Inflammatory macrophage (primary cell): Measurements from ENCODE around the gene LDLRAD4.

Source experiments
- DNase-seq, 2 donors: peaks; one replicate each; pipeline ENCODE4 v3.0.0-alpha.2; 2020 to 2022

The LDLRAD4 gene

DNA sequence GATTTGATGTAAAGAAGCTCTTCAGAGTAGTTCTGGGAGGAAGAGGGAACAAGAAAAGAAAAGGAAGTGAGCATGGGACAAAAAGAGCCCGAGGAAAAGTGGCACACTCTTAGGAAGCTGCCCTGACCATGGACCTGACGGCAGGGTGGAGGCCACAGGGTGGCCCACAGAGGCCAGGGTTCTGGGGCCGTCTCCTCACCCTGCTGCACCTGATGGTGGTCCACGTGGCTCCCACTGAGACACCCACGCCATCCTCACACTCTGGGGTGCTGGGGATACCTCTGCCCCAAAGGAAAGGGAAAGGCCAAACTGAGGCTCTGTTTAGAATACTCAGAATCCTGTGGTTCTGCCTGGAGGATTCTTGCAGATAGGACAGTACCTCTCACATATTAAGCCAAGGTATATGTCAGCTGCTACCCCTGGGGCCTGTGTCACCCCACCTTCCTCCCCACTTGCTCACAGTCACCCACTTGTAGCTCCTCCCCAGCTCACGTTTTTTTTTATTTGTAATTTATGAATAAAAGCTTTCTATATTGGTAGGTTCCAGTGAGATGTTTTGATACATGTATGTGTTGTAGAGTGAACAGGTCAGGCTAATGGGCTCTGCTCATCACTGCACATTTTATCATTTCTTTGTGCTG lies 171.1 kb downstream of the LDLRAD4 start:
- DNase-seq = no peak

DNA sequence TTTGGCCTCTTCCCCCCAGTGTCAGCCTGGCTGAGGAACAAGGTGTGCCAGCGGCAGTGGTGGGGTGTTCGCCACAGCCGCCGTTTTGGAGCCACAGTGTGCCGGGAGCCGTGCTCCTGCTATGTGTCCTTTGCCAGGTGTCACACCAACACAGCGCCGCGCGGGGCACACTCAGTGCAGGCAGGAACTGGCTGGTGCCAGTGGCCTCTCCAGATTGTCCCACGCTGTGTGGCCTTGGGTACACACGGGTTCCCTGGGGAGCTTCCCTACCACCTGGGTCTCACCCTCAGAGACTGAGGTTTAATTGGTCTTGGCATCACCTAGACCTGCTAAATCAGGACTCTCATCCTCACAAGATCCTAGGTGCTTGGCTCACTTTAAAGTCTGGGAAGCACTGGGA lies 171.6 kb downstream of the LDLRAD4 start:
- DNase-seq = no peak

DNA sequence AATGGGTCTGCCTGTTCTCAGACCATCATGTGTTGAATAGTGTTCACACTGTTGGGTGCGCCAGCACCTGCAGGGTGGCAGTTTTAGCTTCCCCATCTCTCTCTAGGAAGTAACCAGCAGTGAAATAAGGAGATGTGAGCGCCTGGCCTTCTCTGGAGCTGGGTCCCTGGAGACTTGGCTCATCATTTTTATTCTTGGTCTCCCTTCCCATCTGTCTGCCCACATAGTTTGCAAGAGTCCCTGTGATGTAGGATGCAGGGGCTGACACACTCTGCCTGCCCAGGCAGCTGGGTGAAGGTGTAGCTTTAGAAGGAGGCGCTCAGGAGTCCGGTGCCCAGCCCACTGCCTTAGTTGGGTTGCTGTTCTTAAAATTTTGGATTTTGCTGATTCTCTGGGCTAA lies 172.2 kb downstream of the LDLRAD4 start:
- DNase-seq = no peak

DNA sequence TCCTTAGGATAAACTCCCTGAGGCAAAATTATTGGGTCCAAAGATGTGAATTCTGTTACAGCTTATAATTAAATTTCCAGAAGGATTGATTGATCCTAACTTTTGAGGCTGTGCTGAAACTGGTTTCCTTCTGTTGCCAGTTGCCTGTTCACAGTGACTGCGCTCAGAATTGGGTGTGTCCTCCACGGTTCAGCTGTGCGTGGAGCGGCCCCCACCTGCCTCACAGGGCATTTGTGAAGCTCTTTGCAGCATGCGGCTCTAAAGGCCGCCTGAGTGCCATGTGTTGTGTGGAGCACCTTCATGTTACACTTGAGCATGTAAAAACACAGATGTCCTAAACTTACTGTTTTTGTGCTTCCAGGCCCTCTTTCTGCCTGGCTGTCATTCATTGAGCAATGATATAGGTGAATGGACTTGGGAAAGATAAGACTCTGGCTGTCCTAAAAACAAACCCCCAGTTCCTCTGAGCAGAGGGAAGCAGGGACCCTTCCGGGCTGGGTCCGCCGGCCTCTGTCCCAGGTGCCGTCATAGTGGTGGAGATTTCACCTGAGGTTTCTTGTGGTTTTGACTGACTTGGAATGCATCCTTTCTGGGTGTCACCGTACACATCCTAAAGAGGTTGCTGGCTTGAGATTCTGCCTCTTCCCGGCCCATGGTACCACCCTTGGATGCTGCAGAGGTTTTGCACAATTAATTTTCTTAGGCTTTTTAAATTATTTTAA lies 173.6 kb downstream of the LDLRAD4 start:
- no peak for DNase-seq

DNA sequence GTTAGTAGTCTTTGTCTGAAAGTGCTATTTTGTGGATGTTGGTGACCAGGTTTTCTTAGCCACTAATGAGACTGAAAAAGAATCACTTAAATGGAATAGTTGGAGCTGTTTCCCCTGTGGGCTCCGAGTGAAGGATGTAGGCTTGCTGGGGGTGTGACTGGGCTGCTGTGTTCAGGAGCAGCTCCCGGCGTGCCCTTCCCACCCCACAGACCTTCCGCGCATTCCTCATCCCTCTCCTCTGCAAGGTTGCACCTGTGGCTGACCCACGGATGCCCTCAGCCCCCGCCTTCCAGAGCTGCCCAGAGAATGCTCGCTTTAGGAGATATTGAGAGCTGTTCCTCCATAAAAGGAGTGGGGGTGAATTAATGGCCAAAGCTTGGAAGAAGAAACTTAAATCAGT lies 174.3 kb downstream of the LDLRAD4 start:
- no peak for DNase-seq

DNA sequence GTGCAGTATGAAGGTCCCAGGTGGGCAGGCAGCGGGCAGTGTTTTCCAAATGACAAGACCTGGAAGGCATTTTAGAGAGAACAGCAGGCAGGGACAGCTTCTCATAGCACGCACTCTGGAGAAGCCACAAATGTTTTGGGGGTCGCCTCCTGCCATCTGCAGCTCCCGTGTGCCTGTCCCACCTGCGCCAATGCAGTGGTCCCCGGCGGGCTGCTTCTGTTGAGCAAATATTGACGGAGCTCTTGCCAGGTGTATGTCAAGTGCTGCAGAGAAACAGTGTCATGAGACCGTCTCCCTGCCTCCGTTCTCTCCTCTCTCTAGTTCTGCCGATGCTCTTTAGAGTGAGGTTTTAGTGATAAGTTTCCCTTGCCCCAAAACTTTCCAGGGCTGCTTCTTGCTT lies 174.8 kb downstream of the LDLRAD4 start:
- no peak for DNase-seq

DNA sequence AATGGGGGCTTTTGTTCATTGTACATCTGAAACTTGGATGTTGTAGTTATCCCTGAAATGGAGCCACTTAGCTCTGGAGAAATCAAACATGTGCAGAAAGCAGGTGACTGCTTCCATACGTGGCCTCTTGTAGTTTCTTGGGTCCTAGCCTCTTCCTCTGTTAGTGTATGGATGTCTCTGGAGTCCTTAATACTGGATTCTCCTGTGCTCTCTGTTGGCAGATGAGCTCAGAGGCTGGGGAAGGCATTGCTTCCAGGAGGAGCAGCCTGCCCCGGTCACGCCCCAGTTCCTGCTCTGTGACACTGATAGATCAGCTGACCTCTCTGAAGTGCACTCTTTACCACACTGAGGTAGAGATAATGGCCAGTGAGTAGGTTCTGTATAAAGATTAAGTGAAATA lies 176.2 kb downstream of the LDLRAD4 start:
- DNase-seq = peak in 1 of 2 donors; percentile 20

DNA sequence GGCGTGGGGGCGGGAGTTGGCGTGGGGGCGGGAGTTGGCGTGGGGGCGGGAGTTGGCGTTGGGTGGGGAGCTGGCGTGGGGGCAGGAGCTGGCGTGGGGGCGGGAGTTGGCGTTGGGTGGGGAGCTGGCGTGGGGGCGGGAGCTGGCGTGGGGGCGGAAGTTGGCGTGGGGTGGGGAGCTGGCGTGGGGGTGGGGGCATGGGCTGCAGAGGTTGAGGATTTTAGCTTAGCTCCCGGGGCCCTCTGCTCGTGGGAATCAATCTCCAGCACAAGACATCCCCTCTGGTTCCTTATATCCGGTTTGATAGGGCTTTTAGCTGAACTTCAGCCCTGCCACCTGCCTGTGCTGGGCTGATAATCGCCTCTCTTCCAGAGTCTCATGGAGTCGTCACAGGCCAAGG lies 177.0 kb downstream of the LDLRAD4 start:
- DNase-seq = no peak

DNA sequence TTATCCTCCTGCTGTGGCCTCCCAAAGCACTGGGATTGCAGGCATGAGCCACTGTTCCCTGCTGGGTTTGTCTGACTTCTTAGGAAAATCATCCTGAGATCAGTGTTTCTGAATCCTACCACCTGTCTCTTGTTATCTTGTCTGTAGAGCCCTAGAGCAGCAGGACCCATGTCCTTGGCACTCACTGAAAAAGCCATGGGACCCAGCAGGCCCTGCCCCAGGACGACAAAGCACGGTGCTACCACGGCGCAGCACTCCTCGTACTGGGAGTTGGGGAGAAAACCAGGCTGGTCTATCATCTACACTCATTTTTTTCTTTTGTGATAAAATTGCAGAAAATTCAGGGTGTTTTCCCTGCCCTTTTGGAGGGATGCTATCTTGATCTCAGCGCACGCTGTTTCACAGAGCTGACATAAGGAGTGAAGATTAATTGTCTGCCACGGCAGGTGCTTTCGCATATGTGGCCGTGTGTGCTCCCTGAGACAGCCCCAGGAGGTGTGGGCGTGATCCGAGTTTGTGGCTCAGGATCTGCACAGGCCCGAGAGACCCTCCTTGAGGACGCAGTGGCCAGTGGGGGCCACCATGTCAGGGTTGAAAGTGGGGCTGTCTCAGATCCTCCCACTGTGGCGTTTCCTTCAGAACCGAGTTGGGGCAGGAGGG lies 179.1 kb downstream of the LDLRAD4 start:
- no peak for DNase-seq

DNA sequence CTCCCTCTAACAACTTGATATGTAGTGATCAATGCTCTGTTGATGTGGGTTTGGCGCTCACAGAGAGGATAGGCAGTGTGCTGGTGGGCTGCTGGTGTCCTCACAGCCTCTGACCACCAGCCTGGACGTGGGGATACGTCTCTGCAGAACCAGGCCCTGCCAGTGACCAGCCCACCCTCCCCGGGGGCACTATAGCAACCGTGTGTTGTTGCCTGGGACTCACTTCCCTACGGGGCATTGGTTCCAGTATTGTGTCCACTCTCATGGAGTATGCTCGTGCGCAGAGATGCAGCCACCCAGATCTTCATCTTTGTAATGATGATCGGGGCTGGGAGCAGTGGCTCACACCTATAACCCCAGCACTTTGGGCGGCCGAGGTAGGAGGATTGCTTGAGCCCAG lies 180.1 kb downstream of the LDLRAD4 start:
- no peak for DNase-seq

DNA sequence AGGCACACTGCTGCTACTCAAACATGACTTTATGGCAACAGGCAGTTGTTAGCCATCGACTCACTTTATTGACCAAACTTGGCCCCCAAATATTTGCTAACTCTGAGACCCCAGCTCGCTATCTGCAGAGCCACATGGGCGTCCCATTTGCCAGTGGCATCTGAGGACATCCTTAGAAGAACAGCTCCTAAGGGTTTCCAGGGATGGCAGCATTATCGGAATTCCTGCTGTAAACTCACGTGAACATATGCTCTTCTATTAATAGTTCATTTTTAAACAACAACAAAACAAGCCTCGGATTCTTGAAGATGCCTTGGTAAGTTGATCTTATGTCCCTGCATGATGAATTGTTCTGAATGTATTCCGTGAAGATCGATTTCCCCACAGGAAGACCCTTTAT lies 181.0 kb downstream of the LDLRAD4 start:
- no peak for DNase-seq

DNA sequence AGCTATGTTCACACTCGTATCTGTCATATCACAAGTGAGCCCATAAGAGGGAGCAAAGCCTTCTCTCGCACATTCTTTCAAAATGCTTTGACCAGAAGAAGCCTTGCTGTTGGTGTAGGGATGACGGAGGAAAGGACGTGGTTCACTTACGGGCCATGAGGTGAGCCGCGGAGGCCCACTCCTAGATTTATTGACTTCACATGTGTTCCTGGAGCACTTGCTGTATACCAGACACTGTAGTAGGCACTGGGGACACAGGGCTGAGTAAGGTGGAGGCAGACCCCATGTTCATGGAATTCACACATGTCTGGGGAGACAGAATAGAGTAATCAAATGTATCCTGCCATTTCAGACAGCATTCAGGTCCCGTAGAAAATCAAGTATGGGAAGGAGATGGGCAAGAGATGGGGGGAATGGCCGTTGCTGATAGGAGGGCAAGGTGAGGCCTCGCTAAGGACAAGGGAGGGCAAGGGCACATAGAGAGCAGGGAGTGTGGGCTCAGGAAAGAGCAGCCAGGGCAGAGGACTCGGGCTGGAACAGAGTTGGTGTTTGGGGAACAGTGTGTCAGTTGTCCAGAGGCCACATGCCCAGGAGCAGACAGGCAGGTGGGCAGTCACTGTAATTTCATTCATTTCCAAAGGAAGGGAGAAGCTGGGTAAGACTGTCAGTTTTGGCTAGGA lies 182.2 kb downstream of the LDLRAD4 start:
- DNase-seq = no peak

DNA sequence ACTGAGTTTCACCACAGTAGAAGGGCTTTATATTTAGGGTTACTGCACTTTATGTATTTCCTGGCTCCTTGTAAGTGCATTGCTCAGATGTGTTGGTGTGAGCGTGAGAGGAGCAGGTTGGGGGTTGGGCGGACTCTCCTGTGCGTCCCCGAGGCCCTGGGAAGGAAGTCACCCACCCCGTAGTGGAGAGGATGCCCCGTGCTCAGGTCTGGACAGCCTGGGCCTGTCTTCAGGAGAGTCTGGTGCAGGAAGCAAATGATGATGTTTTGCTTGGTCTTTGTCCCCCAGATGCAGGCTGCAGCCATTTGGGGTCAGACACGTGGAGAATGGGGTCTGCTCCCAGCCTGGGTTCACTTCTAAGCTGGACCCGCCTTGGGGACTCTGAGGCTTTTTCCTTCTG lies 182.8 kb downstream of the LDLRAD4 start:
- no peak for DNase-seq

DNA sequence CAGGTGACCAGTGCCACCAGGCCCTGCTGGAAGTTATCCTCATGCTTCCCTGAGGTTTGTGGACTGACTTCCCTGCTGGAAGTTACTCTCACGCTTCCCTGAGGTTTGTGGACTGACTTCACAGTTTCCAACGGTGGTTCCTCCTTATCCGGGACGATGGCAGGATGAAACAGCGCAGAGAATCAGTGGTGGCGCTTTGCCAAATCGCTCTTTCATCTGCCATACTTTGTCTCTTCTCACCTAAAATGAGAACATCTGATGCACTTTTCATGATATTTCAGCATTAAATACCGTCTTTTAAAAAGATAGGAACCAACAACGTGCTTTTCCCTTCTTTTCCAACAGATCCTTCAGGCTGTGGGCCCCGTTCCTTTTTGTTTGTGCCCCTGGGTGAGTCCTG lies 183.3 kb downstream of the LDLRAD4 start:
- no peak for DNase-seq

DNA sequence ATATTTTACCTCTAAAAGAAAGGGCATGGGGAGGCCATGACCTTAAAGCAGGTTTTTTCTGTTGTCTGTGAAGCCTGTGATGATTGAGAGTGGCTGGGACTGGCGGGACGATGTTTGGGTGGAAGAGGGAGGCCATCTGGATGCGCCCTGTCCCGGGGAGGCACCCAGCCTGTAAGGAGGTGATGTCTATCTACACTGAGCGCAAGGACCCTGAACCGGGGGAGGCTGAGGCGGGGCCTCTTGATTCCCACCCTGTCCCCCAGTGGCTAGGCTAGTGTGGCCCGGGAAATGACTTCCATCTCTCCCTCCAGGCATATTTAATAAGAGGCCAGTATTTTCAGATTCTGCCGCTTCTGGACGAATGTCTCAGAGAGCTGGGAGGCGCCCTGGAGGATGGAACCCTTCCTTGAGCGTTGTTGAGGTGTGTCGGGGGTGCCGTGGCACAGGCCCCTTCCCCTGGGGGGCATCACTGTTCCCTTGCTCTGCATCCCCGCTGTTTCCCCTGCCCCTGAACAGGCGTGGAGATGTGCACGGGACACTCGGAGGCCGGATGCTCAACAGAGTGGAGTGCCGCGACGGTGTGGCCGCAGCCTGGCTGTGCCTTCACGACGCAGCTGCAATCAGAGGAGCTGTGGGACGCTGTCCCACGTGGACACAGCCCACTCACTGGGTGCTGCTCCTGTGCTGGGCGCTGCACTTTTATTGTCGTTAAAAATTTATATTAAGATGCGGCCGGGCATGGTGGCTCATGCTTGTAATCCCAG lies 185.4 kb downstream of the LDLRAD4 start:
- DNase-seq = no peak

DNA sequence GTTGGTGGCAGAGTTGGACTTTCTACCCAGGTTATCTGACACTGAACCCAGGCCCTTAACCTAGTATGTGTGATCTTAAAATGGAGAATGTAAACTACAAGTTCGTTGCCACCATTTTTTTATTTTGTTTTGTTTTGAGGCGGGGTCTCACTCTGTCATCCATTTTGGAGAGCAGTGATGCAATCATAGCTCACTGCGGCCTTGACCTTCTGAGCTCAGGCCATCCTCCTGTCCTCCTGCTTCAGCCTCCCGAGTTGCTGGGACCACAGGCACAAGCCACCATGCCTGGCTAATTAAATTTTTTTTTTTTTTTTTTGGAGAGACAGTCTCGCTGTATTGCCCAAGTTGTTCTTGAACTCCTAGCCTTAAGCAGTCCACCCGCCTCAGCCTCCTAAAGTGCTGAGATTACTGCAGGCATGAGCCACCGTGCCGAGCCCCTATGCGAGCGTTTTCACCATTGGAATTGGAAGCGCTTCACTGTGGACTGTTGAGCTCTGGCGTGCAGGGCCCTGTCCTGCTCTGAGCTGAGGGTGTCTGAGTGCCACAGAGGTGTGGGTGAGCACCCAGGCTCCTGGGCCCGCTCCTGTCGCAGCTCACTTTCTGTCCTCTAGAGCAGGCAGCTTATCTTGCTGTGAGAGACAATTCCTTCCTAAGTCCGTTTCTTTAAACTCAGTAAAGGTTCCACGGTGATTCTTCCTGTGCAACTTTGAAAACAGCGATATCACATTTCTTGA lies 186.9 kb downstream of the LDLRAD4 start:
- no peak for DNase-seq

DNA sequence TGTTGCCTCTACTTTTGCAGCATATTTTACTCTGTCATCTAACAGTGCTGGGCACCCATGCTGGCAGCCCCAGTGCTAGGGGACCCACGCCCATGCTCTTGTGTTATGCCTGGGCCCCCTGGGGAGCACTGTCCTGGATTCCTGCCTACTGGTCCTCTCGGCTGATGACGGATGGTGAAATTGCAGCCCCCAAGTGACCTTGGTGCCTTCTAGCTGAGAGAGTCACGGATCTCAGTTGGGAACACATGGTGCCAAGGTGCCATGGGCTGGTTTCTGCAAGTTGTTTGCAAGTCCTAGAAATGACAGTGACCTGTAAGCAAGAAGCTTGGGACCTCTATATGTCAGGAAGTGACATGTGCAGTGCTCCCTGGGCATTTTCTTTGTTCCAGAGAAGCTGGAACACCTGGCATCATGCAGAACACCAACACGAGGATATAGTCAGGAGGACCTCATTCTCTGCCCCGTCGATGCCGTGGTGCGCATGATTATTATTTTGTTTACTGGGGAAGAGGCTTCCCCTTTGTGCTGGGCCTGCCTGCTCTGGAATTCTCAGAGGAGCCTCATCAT lies 187.6 kb downstream of the LDLRAD4 start:
- no peak for DNase-seq

DNA sequence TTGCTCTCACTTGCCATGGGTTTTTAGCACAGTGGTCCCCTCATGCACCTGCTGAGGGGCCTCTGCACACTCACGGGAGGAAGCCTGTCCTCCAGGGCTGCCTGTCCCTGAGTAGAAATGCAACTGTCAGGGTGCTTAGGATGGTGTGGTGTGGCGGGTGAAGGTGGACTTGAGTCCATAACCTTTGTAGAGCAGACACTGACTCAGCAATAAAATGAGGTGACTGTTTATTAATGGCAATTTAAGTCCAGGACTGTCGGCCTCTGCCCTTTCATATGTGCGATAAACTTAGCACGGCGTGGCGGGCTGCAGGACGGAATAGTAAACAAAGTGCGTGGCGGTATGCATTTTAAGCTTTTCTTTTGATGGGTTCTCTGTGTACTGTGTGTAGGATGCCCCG lies 188.2 kb downstream of the LDLRAD4 start:
- DNase-seq = no peak

DNA sequence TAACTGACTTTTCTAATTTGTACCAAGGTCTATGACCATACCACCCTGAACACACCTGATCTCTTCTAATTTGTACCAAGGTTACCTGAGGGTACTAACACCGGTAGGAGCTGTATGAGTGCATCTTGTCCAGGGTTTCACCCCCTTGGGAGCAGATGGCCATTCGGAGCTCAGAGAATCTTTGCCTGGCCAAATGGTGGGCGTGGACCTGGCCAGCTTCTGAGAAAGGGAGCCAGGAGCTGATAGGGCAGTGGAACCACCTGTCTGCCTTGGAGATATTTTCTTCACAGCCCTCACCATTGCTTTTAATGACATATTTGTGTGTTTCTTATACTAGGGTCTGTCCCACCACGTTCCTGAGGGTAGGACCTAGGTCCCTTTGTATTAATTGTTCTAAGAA lies 188.9 kb downstream of the LDLRAD4 start:
- DNase-seq = no peak

DNA sequence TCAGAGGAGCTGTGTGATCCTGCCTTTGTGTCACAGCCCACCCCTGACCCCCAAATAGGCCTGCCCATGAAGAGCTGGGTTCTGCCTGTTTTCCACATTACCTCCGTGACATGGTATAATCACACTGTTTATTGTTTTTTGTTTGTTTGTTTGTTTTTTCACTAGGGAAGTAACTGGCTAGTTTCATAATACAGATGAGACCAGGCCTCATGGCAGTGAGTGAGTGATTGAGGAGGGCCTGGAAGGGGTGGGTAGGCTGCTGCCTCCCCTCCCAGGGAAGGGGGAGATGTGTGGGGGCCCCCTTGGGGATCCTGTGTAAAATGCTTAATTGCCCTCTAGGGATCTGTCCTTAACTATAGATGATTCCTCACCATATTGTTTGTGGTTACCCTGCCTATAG lies 190.5 kb downstream of the LDLRAD4 start:
- DNase-seq = peak; percentile 53 to 58

DNA sequence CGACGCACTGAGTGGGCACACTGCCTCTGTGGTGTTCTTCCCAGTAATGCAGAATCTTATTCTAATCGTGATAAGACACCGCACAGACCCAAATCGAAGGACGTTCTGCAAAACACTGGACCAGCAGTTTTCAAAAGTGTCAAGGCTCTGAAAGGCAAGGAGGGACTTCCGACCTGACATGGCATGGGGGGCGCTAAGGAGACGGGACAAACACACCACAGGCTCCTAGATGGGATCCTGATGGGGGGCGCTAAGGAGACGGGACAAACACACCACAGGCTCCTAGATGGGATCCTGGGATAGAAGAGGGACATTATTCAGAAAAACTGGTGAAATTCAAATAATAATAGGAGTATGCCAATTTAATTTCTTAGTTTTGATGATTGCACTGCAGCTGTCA lies 191.4 kb downstream of the LDLRAD4 start:
- no peak for DNase-seq

DNA sequence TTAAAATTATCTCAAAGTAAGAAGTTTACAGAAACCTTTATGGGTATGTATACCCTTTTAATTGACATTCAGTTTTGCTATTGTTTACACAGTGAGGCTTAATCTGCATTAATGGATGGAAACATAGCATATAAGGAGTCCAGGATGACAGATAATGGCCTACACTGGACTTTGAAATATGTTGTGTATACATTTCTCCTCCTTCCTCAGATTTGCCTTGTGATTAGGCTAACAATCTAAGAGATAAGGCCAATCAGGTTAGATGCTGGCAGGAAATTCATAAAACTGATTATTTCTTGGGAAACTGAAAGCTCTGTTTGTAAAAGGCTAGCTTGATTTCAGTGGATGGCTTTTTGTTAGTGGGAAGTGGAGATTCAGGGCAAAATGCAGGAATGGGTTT lies 191.9 kb downstream of the LDLRAD4 start:
- DNase-seq = no peak
